ENCODE data around the gene PYGB.
A peak's percentile ranks its signal among the peaks of the same experiment; 100 is the strongest.

PYGB gene

DNA sequence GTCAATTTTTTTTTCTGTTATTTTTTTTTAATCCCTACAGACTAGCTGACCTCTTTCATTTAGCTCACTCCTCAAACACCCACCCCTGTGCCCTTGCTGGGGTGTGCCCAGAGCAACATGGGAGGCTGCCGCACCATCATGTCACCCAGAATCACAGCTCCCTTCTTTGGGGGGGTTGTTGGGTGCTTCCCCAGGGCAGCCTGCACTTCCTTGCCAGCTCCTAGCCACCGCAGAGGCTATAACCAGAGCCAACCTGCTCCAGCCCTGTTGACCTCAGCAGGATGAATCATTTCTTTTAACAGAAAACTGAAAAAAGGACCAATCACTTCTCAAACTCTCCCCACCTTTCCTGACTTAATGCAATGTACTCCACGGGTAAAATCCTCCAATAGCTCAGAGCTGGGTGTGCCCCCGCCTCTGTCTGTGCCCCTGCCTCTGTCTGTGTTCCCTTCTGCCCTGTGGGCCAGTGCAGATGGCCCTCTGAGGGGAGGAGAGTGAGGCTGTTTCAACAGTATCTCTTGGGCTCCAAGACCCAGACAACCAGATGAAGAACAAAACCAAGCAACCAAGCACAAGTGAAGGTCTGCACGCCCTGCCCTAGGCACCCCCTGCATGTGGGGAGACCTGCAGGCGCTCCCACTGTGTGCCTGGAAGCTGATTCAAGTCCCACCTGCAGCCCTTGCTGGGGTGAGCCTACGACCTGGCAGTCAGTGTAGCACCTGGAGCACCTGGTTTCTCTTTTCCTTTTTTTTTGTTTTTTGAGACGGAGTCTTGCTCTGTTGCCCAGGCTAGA is 67.7 kb downstream of the PYGB start:
- 0 out of 2 replicates have a peak overlapping the region, but pooled peaks have one; percentile 8 for H3K27ac ChIP-seq
- TF ChIP-seq, protein P1, sequence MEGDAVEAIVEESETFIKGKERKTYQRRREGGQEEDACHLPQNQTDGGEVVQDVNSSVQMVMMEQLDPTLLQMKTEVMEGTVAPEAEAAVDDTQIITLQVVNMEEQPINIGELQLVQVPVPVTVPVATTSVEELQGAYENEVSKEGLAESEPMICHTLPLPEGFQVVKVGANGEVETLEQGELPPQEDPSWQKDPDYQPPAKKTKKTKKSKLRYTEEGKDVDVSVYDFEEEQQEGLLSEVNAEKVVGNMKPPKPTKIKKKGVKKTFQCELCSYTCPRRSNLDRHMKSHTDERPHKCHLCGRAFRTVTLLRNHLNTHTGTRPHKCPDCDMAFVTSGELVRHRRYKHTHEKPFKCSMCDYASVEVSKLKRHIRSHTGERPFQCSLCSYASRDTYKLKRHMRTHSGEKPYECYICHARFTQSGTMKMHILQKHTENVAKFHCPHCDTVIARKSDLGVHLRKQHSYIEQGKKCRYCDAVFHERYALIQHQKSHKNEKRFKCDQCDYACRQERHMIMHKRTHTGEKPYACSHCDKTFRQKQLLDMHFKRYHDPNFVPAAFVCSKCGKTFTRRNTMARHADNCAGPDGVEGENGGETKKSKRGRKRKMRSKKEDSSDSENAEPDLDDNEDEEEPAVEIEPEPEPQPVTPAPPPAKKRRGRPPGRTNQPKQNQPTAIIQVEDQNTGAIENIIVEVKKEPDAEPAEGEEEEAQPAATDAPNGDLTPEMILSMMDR (conservative IDR thresholded peaks at IDR 0.05), result 0 out of 2 replicates have a peak, but pooled peaks have one; percentile 2

DNA sequence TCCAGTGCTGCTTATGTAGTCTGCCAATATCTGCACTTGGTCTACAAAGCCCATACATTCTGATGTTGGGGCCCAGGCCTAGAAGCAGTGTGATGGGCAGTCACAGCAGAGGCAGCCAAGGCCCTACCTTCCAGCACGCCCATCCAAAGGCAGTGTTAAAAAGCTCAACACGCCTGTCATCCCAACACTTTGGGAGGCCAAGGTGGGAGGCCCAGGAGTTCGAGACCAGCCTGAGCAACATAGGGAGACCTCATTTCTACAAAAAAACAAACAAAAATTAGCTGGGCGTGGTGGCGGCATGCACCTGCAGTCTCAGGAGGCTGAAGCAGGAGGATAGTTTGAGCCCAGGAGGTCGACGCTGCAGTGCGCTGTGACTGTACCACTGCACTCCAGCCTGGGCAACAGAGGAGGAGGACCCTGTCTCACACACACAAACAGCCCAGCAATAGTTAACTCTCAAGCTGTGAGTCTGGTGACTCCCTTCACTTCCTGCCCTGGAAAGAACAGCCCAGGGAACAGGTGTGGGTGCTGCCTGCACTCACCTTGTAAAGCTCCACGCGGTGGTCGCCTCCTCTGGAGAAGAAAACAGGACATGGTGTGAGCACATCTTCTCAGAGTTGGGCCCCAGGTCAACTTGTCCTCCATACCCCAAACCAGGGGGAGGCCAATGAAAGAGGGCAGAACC is 68.8 kb downstream of the PYGB start:
- H3K27ac ChIP-seq, result no peak overlapping the region
- TF ChIP-seq, protein P1 (conservative IDR thresholded peaks at IDR 0.05), result no peak

DNA sequence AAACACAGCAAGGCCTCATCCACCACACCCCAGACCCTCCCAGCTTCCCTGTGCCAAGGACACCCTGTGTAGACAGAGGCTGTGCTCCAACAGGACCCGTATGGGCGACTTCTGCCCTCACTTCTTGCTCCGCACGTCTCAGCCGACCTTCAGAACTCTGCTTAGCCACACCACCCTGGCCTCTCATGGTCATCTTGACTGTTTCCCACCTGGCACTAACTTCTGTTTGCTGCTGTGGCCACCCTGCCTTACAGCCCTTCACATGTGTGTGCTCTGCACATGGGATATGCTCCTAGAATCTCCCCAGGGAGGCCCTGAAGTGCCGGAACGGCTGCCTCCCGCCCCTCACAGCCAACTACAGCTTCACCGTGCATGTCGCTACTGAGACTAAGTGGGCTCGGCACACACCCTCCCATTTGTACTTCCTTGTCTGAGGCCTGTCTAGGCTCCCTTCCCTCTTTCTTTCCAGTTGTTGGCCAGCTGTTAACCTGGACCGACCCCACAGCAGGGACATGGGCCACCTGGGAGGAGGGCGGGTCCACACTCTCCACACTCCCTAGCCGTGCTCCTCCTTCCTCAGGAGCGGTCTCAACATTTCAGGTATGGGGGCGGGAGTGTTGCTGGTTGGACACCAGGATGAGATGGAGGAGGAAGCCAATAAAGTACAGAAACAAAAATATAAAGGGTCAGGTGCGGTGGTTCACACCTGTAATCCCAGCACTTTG is 69.6 kb downstream of the PYGB start:
- TF ChIP-seq, protein P1 (conservative IDR thresholded peaks at IDR 0.05), result no peak
- H3K27ac ChIP-seq, result no peak overlapping the region

- 0 out of 2 replicates have a peak overlapping the region, but pooled peaks have one; percentile 9 for H3K27ac ChIP-seq
- TF ChIP-seq, protein P1 (conservative IDR thresholded peaks at IDR 0.05), result no peak
These were observed 70.8 kb downstream of the PYGB start for GRCh38 chr20:25318471-25319240.

DNA sequence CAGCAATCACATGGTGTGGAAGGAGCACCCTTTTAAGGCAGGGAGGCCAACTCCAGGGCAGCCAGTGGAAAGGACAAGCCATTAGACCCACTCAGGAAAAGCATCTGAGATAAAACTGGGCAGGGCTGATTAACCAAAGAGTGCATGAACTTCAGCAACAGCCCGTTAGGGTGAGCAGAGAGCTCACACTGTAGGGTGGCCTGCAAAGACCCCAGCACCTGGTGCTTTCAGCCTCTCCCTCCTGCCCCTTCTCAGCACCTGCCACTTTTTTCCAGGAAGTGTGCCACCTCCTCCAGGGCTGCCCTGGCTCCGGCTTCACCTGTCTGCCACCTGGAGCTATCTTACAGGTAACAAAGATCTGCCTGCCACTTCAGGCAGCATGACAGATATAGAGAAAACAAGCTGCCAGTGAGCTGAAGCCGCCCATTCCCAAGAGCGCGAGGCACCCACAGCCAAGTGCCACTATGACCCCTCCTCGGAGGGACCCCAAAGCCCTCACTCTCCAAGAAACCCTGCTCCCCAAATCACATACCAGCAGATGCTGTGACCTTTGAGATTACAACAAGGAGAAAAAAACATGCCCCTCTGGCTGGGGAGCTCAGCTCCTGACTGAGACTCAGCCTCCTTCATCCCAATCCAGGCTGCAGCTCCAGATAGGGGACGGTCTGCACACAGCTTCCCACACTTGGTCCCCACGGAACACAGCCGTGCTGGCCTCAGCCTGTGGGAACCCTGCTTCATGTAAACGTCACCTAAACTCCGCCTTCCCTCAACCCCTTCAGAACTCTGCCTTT is 71.6 kb downstream of the PYGB start:
- 0 out of 2 replicates have a peak overlapping the region, but pooled peaks have one; percentile 9 for H3K27ac ChIP-seq
- TF ChIP-seq, protein P1 (conservative IDR thresholded peaks at IDR 0.05), result no peak

DNA sequence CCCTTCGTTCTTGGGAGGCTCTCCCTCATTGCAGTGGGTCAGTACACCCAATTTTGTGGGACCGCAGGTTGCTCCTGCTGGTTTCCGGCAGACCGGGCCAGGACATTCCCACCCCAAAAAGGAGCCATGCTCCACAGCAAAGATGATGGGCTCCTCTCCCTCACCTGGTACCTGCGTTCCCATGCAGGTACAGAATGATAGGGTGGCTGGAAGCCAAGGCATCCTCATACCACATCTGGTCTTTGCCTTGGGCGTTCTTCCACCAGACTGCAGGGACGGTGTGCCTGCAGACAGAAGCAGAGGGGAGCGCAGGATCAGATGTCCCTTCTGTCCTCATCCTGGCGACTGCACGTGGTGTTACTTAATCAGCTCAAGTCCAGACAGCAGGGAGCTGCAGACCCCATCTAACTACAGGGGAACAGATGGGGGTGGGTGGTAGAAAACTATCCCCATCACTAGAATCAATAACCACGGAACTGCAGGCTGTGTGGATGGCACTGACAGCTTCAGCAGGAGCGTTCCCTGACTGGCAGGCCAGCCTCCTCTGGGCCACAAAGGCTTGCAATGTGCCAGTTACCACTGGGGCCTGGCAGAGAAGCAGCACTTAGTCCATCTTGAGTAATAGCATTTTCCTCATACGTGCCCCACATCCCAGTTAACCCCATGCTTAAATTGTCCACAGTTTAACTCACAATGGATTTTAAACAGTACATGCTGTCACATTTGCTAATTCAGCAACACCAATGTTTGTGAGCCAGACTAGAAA is 72.3 kb downstream of the PYGB start:
- H3K27ac ChIP-seq, result no peak overlapping the region
- TF ChIP-seq, protein P1 (conservative IDR thresholded peaks at IDR 0.05), result no peak

Data from VCaP (cell line).